ENCODE results near the gene SLC9A1.

Gene SLC9A1

GRCh38 chr1:27060891-27061290, 94.0 kb downstream of the SLC9A1 start:
- no peaks in the 10 kb centered on the region for H3K36me3 ChIP-seq (ENCODE audit: control insufficient read depth, insufficient read depth, low read length, severe bottlenecking)
- H3K9ac ChIP-seq (ENCODE audit: low read length), result no peak overlapping the region
- peaks cover 4% of the 10 kb centered on the region for H3K4me1 ChIP-seq (ENCODE audit: control insufficient read depth, insufficient read depth, low read length)
- DNase-seq (ENCODE audit: low read depth), result no peak
- H3K4me3 ChIP-seq (ENCODE audit: low read length), result no peak overlapping the region
- no peaks in the 10 kb centered on the region for H3K27me3 ChIP-seq (replicated peaks; ENCODE audit: control insufficient read depth, insufficient read depth, low read length)
- no peaks in the 10 kb centered on the region for H3K9me3 ChIP-seq (ENCODE audit: control insufficient read depth, low read length)

- DNase-seq (ENCODE audit: low read depth), result no peak
- Histone ChIP-seq H3K4me1 (ENCODE audit: control insufficient read depth, insufficient read depth, low read length) (peaks cover 4% of the 10 kb centered on the region), H3K9ac (ENCODE audit: low read length) (no peak overlapping the region), H3K4me3 (ENCODE audit: low read length) (no peak overlapping the region), H3K27me3 (replicated peaks; ENCODE audit: control insufficient read depth, insufficient read depth, low read length) (no peaks in the 10 kb centered on the region), H3K36me3 (ENCODE audit: control insufficient read depth, insufficient read depth, low read length, severe bottlenecking) (no peaks in the 10 kb centered on the region), H3K9me3 (ENCODE audit: control insufficient read depth, low read length) (no peaks in the 10 kb centered on the region)
Observed at GRCh38 chr1:27058966-27059669, 95.8 kb downstream of the SLC9A1 start.

- H3K36me3 ChIP-seq (ENCODE audit: control insufficient read depth, insufficient read depth, low read length, severe bottlenecking), result no peaks in the 10 kb centered on the region
- H3K4me3 ChIP-seq (ENCODE audit: low read length), result no peak overlapping the region
- H3K9me3 ChIP-seq (ENCODE audit: control insufficient read depth, low read length), result no peaks in the 10 kb centered on the region
- peak; percentile 13 for DNase-seq (ENCODE audit: low read depth)
- H3K27me3 ChIP-seq (replicated peaks; ENCODE audit: control insufficient read depth, insufficient read depth, low read length), result no peaks in the 10 kb centered on the region
- H3K4me1 ChIP-seq (ENCODE audit: control insufficient read depth, insufficient read depth, low read length), result peaks cover 4% of the 10 kb centered on the region
- no peak overlapping the region for H3K9ac ChIP-seq (ENCODE audit: low read length)
Observed at GRCh38 chr1:27057801-27058625, 96.9 kb downstream of the SLC9A1 start.

GRCh38 chr1:27057389-27057788, 97.5 kb downstream of the SLC9A1 start:
- Histone ChIP-seq H3K9me3 (ENCODE audit: control insufficient read depth, low read length) (no peaks in the 10 kb centered on the region), H3K4me3 (ENCODE audit: low read length) (no peak overlapping the region), H3K27me3 (replicated peaks; ENCODE audit: control insufficient read depth, insufficient read depth, low read length) (no peaks in the 10 kb centered on the region), H3K9ac (ENCODE audit: low read length) (no peak overlapping the region), H3K4me1 (ENCODE audit: control insufficient read depth, insufficient read depth, low read length) (peaks cover 4% of the 10 kb centered on the region), H3K36me3 (ENCODE audit: control insufficient read depth, insufficient read depth, low read length, severe bottlenecking) (no peaks in the 10 kb centered on the region)
- no peak for DNase-seq (ENCODE audit: low read depth)

- H3K9ac ChIP-seq (ENCODE audit: low read length), result no peak overlapping the region
- H3K4me3 ChIP-seq (ENCODE audit: low read length), result no peak overlapping the region
- H3K9me3 ChIP-seq (ENCODE audit: control insufficient read depth, low read length), result no peaks in the 10 kb centered on the region
- H3K36me3 ChIP-seq (ENCODE audit: control insufficient read depth, insufficient read depth, low read length, severe bottlenecking), result no peaks in the 10 kb centered on the region
- no peak for DNase-seq (ENCODE audit: low read depth)
- no peaks in the 10 kb centered on the region for H3K27me3 ChIP-seq (replicated peaks; ENCODE audit: control insufficient read depth, insufficient read depth, low read length)
- no peaks in the 10 kb centered on the region for H3K4me1 ChIP-seq (ENCODE audit: control insufficient read depth, insufficient read depth, low read length)
Observed at GRCh38 chr1:27053977-27054753, 100.8 kb downstream of the SLC9A1 start.

- H3K36me3 ChIP-seq (ENCODE audit: control insufficient read depth, insufficient read depth, low read length, severe bottlenecking), result no peaks in the 10 kb centered on the region
- H3K4me3 ChIP-seq (ENCODE audit: low read length), result no peak overlapping the region
- no peaks in the 10 kb centered on the region for H3K27me3 ChIP-seq (replicated peaks; ENCODE audit: control insufficient read depth, insufficient read depth, low read length)
- H3K4me1 ChIP-seq (ENCODE audit: control insufficient read depth, insufficient read depth, low read length), result no peaks in the 10 kb centered on the region
- no peaks in the 10 kb centered on the region for H3K9me3 ChIP-seq (ENCODE audit: control insufficient read depth, low read length)
- no peak for DNase-seq (ENCODE audit: low read depth)
- no peak overlapping the region for H3K9ac ChIP-seq (ENCODE audit: low read length)
Observed at GRCh38 chr1:27052527-27052926, 102.4 kb downstream of the SLC9A1 start.

GRCh38 chr1:27049607-27050006, 105.3 kb downstream of the SLC9A1 start:
- DNase-seq (ENCODE audit: low read depth), result no peak
- Histone ChIP-seq H3K9me3 (ENCODE audit: control insufficient read depth, low read length) (no peaks in the 10 kb centered on the region), H3K9ac (ENCODE audit: low read length) (no peak overlapping the region), H3K36me3 (ENCODE audit: control insufficient read depth, insufficient read depth, low read length, severe bottlenecking) (no peaks in the 10 kb centered on the region), H3K27me3 (replicated peaks; ENCODE audit: control insufficient read depth, insufficient read depth, low read length) (no peaks in the 10 kb centered on the region), H3K4me1 (ENCODE audit: control insufficient read depth, insufficient read depth, low read length) (peaks cover 5% of the 10 kb centered on the region), H3K4me3 (ENCODE audit: low read length) (no peak overlapping the region)

GRCh38 chr1:27049100-27049499, 105.8 kb downstream of the SLC9A1 start:
- no peak for DNase-seq (ENCODE audit: low read depth)
- no peaks in the 10 kb centered on the region for H3K36me3 ChIP-seq (ENCODE audit: control insufficient read depth, insufficient read depth, low read length, severe bottlenecking)
- no peak overlapping the region for H3K4me3 ChIP-seq (ENCODE audit: low read length)
- no peaks in the 10 kb centered on the region for H3K27me3 ChIP-seq (replicated peaks; ENCODE audit: control insufficient read depth, insufficient read depth, low read length)
- H3K9ac ChIP-seq (ENCODE audit: low read length), result no peak overlapping the region
- peaks cover 5% of the 10 kb centered on the region for H3K4me1 ChIP-seq (ENCODE audit: control insufficient read depth, insufficient read depth, low read length)
- H3K9me3 ChIP-seq (ENCODE audit: control insufficient read depth, low read length), result no peaks in the 10 kb centered on the region
